Keratinocyte (primary cell): ENCODE data around the gene DMRTB1.

Source experiments
- EZH2 ChIP-seq: IDR thresholded peaks from one replicate; pipeline ENCODE4 v1.6.1; 2012; ENCODE audit warnings: inconsistent platforms, mild to moderate bottlenecking, low read length, moderate library complexity
- TF ChIP-seq, protein P1 (sequence below), 3 experiments: IDR thresholded peaks in 1 of 3; conservative IDR thresholded peaks in 1 of 3; optimal IDR thresholded peaks in 1 of 3; 2 replicates in 2 of 3; 3 replicates in 1 of 3; pipeline versions ENCODE3 to v1.5.1; 2011; ENCODE audit warnings: low read length in 3 of 3, mild to moderate bottlenecking in 3 of 3, moderate library complexity in 2 of 3, control low read depth in 1 of 3, inconsistent platforms in 1 of 3; ENCODE audit not compliant: insufficient read depth in 2 of 3; ENCODE audit errors: extremely low read depth in 1 of 3

DNA sequence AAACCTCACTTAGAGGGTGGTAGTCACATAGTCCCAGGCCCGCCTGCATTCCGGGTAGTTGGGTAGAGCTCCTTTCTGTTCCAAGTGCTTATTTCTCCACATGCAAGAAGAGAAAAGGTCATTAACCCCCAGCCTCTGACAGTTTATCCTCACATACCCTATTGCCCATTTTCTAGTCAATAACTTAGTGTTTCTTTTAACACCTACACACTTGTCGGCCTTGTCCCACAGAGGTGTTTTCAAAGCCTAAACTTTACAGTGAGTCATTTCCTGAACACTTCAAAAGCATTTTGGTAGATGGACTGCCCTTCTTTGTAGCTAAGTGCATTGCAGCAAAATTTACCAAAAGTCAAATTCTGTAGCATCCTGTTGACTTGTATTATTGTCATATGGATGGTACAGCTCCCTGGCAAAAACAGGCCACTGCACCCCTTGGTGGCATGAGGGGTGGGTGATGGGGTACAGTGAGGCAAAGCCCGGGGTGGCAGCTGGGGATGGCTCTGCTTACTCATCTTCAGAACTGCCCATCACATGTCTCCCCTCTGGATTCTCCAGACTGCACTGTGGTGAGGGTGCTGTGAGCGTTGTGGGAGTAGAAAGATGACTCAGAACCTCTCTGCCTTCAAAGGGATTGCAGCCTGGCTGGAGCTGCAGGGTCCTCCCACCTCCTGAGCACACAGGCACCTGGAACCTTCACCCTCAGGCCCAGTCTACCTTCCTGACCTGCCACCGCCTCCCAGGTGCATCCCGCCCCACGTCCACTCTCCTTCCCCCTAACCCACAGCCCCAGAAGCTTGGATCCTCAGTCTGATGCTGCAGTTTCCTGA lies 45.8 kb upstream of the DMRTB1 start:
- TF ChIP-seq, protein P1, sequence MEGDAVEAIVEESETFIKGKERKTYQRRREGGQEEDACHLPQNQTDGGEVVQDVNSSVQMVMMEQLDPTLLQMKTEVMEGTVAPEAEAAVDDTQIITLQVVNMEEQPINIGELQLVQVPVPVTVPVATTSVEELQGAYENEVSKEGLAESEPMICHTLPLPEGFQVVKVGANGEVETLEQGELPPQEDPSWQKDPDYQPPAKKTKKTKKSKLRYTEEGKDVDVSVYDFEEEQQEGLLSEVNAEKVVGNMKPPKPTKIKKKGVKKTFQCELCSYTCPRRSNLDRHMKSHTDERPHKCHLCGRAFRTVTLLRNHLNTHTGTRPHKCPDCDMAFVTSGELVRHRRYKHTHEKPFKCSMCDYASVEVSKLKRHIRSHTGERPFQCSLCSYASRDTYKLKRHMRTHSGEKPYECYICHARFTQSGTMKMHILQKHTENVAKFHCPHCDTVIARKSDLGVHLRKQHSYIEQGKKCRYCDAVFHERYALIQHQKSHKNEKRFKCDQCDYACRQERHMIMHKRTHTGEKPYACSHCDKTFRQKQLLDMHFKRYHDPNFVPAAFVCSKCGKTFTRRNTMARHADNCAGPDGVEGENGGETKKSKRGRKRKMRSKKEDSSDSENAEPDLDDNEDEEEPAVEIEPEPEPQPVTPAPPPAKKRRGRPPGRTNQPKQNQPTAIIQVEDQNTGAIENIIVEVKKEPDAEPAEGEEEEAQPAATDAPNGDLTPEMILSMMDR (optimal IDR thresholded peaks at IDR 0.05 in 1 of 3, IDR thresholded peaks at IDR 0.05 in 1 of 3, conservative IDR thresholded peaks at IDR 0.05 in 1 of 3; ENCODE audit: extremely low read depth in 1 of 3, insufficient read depth in 2 of 3, low read length in 3 of 3) = no peak
- no peak for TF ChIP-seq EZH2
